Left kidney (tissue), 2 donors: ENCODE results near the gene DCXR. TPM values are rescaled to one million over a fixed set of nuclear protein-coding genes. Genes with fewer than 3 reads are reported as not detected.

ENCODE experiments used
- DNase-seq: peaks from one replicate; pipeline ENCODE4 v3.0.0-alpha.2; 2013
- polyA plus RNA-seq: library from polyadenylated mRNA; unstranded; fragments of 120-200 nt; gene quantifications from one replicate; pipeline ENCODE4 v1.2.1, GENCODE V29; 2013; ENCODE audit not compliant: insufficient read length

The DCXR gene
- polyA plus RNA-seq, 1 donor = 69.8 TPM

GRCh38 chr17:82056729-82057621 is 19.5 kb upstream of the DCXR start:
- no peak for DNase-seq

GRCh38 chr17:82055965-82056728 is 18.6 kb upstream of the DCXR start:
- no peak for DNase-seq

- no peak for DNase-seq
These were observed 17.8 kb upstream of the DCXR start for GRCh38 chr17:82055023-82055964.

GRCh38 chr17:82054351-82055022 is 17.0 kb upstream of the DCXR start:
- no peak for DNase-seq

GRCh38 chr17:82053556-82054263 is 16.2 kb upstream of the DCXR start:
- DNase-seq = no peak

GRCh38 chr17:82053130-82053529 is 15.6 kb upstream of the DCXR start:
- DNase-seq = no peak

GRCh38 chr17:82052638-82053059 is 15.2 kb upstream of the DCXR start:
- no peak for DNase-seq

GRCh38 chr17:82051776-82052637 is 14.5 kb upstream of the DCXR start, which contains the start of the genes GPS1 and RFNG:
Gene GPS1 (plus strand): TSS chr17:82051898. CDS start chr17:82051932, 34 bp downstream.
Gene RFNG (minus strand): TSS chr17:82051811. CDS start chr17:82051766, 45 bp downstream.
- DNase-seq = no peak

GRCh38 chr17:82050761-82051641 is 13.5 kb upstream of the DCXR start:
- no peak for DNase-seq

GRCh38 chr17:82050152-82050760 is 12.8 kb upstream of the DCXR start:
- no peak for DNase-seq

GRCh38 chr17:82049521-82049971 is 12.0 kb upstream of the DCXR start:
- DNase-seq = no peak

- DNase-seq = no peak
These were observed 11.6 kb upstream of the DCXR start for GRCh38 chr17:82049106-82049505.

- no peak for DNase-seq
These were observed 11.1 kb upstream of the DCXR start for GRCh38 chr17:82048571-82048971.

- no peak for DNase-seq
These were observed 10.5 kb upstream of the DCXR start for GRCh38 chr17:82047914-82048570.

- no peak for DNase-seq
These were observed 9.9 kb upstream of the DCXR start for GRCh38 chr17:82047379-82047778.

GRCh38 chr17:82046903-82047302 is 9.4 kb upstream of the DCXR start:
- no peak for DNase-seq

GRCh38 chr17:82045936-82046484 is 8.5 kb upstream of the DCXR start:
- no peak for DNase-seq
